CD4-positive, alpha-beta T cell treated with Interleukin-15 for 4 hours (primary cell): ENCODE measurements around the gene CYSRT1.
A peak's percentile ranks its signal among the peaks of the same experiment; 100 is the strongest.

Source experiments
- DNase-seq: peaks from one replicate; pipeline ENCODE4 v3.0.0-alpha.2; 2020; ENCODE audit warnings: low spot score

Gene CYSRT1

GRCh38 chr9:137224830-137225694, at the start of gene CYSRT1:
CYSRT1 (plus strand) TSS chr9:137225174; CDS start chr9:137225622, 448 bp downstream.
- no peak for DNase-seq

GRCh38 chr9:137175345-137175961, 49.5 kb upstream of the CYSRT1 start:
- no peak for DNase-seq

- peak; percentile 25 for DNase-seq
These were observed 48.4 kb upstream of the CYSRT1 start for GRCh38 chr9:137176302-137177182.

GRCh38 chr9:137178201-137178938, 46.6 kb upstream of the CYSRT1 start:
- no peak for DNase-seq

- DNase-seq: no peak
These were observed 45.9 kb upstream of the CYSRT1 start for GRCh38 chr9:137178939-137179630.

- no peak for DNase-seq
These were observed 45.2 kb upstream of the CYSRT1 start for GRCh38 chr9:137179761-137180160.

- no peak for DNase-seq
These were observed 44.5 kb upstream of the CYSRT1 start for GRCh38 chr9:137180491-137180890.

- no peak for DNase-seq
These were observed 43.3 kb upstream of the CYSRT1 start for GRCh38 chr9:137181680-137182079.

- no peak for DNase-seq
These were observed 42.1 kb upstream of the CYSRT1 start for GRCh38 chr9:137182836-137183235.

GRCh38 chr9:137183980-137184595, 40.9 kb upstream of the CYSRT1 start:
- DNase-seq: no peak

- no peak for DNase-seq
These were observed 39.9 kb upstream of the CYSRT1 start for GRCh38 chr9:137184881-137185660.

- DNase-seq: no peak
These were observed 39.1 kb upstream of the CYSRT1 start for GRCh38 chr9:137185921-137186320.

- DNase-seq: no peak
These were observed 38.6 kb upstream of the CYSRT1 start for GRCh38 chr9:137186385-137186784.

- no peak for DNase-seq
These were observed 37.6 kb upstream of the CYSRT1 start for GRCh38 chr9:137187386-137187785.

GRCh38 chr9:137188086-137188489, 36.9 kb upstream of the CYSRT1 start:
- DNase-seq: no peak

GRCh38 chr9:137188490-137189296, 36.3 kb upstream of the CYSRT1 start, which contains the start of the genes ANAPC2 and SSNA1:
ANAPC2 (minus strand) TSS chr9:137188560; CDS start chr9:137188532, 28 bp downstream.
SSNA1 (plus strand) TSS chr9:137188676; CDS start chr9:137188727, 51 bp downstream.
- DNase-seq: peak; percentile 92

- no peak for DNase-seq
These were observed 35.4 kb upstream of the CYSRT1 start for GRCh38 chr9:137189297-137190295.
